SU-DHL-6 (cell line): ENCODE data around the gene LRP1B.
"Not testable (repeated sequence)": the region's sequence is repeated elsewhere in the genome, so short reads cannot be mapped to it uniquely, and the experiment has no call there.

Source experiments
- CTCF ChIP-seq: fragments of 200-600 bp; sonication (generic); IDR thresholded peaks from one replicate; pipeline ENCODE4 v1.5.1; 2017; ENCODE audit warnings: antibody characterized with exemption, mild to moderate bottlenecking, low read length, moderate library complexity; ENCODE audit not compliant: insufficient read depth, poor library complexity, severe bottlenecking
- EZH2phosphoT487 ChIP-seq: fragments of 200-600 bp; sonication (generic), shearing (Covaris generic); conservative IDR thresholded peaks from 2 replicates; pipeline ENCODE4 v1.6.1; 2018; ENCODE audit warnings: mild to moderate bottlenecking, antibody characterized with exemption, low read length, moderate library complexity, mixed read lengths

DNA sequence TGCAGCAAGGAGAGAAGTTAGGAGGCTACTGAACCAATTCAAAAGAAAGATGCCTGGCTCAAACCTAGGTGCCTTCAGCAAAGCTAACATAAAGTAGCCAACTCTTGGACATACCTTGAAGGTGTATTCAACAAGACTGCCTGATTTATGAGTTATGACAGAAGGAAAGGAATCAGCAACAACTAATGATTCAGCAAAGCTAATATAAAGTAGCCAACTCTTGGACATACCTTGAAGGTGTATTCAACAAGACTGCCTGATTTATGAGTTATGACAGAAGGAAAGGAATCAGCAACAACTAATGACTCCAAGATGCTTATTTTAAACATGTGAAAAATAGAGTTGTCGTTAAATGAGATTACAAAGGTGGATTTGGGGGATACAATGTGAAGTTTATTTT lies 1786.5 kb downstream of the LRP1B start:
- TF ChIP-seq CTCF, EZH2phosphoT487: not testable (repeated sequence)
